Bladder microvascular endothelial cell (primary cell): ENCODE measurements around the gene SP100. TPM values are rescaled to one million over a fixed set of nuclear protein-coding genes. Genes with fewer than 3 reads are reported as not detected.

ENCODE experiments used
- total RNA-seq: library from RNA; depleted of rRNA; stranded (reverse); fragments of >200 nt; gene quantifications from 2 replicates; pipeline ENCODE4 v1.2.3, GENCODE V29; 2014

The SP100 gene
- 88.4 and 139 TPM in 2 replicates for total RNA-seq

GRCh38 chr2:230416061-230416721 is at the start of gene SP100:
Gene SP100 (plus strand): TSS chr2:230416201. CDS start chr2:230416297, 96 bp downstream.

Other genes starting within 250 kb of the SP100 start
- 7.1 and 9.7 TPM in 2 replicates for gene SP110, start 196.2 kb upstream of the SP100 start, total RNA-seq
- under 0.01 TPM in 1 of 2 replicates, not detected in the other for gene SP140, start 190.5 kb upstream of the SP100 start, total RNA-seq
- gene SP140L, start 89.0 kb upstream of the SP100 start, total RNA-seq = 4.9 and 16.4 TPM in 2 replicates